DMS153 treated with DMSO at 0.1 percent for 48 hours (cell line): ENCODE measurements around the gene PPFIBP2.
A peak's percentile ranks its signal among the peaks of the same experiment; 100 is the strongest.

Experiments
- DNase-seq: peaks from one replicate; lab custom pipeline; 2025; ENCODE audit not compliant: unreplicated experiment; lab: John Stamatoyannopoulos, UW

The PPFIBP2 gene

DNA sequence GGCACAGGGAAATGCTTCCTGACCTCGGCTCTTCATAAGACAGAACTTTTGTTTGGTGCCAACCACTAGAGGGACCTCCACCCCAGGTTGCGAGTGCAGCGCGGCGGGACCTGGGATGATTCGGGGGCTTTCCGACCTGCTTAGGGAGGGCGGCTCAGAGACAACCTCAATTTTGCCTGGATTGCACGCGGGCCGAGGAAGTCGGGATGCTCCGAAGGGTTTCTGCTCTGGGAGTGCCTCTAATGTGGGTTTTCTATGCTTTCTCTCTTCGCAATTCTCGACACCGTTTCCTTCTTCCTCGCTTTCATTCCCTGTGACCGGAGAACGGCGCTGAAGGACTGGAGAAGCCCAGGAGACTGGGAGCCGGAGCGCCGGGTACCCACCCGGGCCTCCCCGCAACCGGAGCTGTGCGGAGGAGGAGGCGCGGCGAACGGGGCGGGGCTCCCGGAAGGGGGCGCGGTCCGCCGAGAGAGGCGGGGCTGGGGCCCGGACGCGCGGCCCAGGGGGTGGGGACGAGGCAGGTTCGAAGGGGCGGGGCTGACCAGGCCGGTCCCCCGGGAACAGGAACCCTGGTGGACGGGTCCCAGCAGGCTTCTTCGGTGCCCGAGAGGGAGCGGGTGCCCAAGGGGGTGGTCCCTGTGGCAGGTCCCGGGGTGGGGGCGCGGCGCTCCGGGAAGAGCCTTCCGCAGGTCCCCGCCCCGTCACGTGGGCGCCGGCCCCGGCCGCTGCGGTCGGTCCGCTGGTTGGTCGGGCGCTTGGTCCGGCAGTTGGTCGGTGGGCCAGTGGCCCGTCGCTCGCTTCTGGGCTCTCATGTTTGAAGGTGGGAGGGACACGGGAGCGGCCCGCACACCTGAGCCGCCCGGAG is at the start of gene PPFIBP2:
Gene PPFIBP2 (plus strand): TSS at position 766 of the 865 bp plus-strand sequence. CDS start 35,477 bp downstream, outside the sequence.
- DNase-seq = peak; percentile 39

DNA sequence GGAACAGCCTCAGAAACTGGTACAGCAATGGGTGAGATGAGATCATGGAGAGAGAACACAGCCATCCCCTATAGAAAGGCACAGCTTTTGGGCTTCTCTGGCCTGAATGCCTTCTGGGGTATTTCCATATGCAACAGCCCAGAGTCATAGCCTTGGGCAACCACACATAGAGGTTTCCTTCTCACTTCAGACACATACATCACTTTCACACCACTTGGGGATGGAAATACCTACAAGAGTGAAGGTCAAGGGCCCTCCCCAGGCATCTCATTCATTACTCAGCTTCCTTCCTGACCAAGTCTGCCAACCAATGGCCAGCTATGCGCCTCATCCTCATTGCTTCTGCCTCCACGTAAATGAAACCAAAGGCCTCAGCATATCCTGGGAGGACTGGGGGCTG is 46.1 kb upstream of the PPFIBP2 start:
- no peak for DNase-seq

DNA sequence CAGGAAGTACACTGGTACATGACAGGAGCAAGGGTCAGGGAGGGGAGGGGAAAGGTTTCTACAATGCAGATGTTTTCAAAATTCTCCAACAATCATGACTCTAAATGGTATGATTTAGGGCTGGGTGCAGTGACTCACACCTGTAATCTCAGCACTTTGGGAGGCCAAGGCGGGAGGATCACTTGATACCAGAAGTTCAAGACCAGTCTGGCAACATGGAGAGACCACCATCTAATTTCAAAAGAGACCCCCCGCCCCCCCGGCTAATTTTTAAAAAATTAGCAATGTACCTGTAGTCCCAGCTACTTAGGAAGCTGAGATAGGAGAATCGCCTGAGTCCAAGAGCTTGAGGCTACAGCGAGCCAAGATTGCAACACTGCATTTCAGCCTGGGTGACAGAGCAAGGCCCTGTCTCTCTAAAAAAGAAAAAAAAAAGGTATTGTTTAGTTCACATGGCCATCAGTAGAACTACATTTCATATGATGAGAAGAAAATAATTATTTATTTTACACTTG is 44.4 kb upstream of the PPFIBP2 start:
- no peak for DNase-seq

DNA sequence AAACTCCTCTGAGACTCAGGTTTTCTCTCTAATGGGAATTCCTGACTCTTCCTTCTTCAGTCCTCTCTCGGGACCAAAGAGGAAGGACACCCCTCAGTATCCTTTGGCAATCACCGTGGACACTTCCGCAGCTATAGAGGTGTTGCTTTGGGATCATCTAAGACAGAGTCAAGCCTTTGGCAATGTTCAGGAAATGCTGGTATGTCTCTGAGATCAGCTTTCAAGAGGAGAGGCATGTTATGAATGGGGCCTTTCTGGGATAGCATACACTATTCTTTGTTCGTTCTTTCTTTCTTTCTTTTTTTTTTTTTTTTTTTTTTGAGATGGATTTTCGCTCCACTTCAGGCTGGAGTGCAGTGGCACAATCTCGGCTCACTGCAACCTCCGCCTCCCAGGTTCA is 42.7 kb upstream of the PPFIBP2 start:
- no peak for DNase-seq

DNA sequence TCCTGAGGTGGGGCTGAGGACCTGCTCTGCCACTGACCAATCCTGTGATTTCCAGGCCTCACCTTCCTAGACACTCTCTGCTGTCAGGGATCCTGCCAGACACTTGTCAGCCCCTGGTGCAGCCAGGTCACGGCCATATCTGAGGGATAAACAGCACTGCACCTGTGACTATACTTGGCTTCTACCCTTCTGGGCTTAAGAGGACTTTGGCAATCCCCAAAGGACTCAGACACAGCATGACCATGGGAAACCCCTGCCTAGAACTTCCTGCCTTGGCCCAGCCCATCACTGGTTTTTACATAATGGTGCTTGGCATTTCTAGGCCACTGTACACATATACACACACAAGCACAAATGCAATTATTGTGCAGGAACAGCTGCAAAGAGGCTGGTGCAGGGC is 40.1 kb upstream of the PPFIBP2 start:
- no peak for DNase-seq

DNA sequence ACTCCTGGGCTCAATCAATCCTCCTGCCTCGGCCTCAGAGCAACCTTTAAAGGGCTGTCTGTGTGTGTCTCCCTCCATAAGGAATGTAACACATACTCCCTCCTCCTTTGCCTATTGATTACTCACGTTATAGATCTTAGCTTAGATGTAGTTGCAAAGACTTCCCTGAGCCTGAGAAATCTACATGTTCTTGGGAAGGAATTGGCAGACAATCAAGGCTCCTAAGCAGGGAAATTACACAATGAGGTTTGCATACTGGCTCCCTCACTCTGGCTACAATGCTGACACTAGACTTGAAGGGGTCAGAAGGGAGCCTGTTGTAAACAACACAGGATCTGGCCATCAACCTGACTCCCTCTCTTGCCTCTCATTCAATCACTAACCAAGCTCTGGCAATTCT is 33.7 kb upstream of the PPFIBP2 start:
- DNase-seq = no peak

DNA sequence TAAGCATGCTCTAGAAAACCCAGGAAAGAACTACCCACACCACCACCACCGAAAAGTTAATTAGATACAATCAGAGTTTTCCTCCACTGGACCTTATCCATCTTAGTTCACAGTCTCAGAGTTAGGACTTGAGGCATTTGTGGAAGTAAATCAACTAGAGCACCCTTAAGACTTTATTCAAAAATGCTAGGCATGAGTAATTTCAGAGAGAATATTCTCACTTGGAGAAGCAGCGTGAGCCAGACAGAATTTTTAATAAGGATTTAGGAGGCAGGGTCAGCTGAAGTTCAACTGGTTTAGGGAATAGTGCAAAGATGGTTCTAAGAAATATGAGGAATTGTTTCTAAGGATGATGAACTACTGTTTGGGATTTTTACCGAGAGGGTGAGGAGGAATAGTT is 29.7 kb upstream of the PPFIBP2 start:
- DNase-seq = no peak

DNA sequence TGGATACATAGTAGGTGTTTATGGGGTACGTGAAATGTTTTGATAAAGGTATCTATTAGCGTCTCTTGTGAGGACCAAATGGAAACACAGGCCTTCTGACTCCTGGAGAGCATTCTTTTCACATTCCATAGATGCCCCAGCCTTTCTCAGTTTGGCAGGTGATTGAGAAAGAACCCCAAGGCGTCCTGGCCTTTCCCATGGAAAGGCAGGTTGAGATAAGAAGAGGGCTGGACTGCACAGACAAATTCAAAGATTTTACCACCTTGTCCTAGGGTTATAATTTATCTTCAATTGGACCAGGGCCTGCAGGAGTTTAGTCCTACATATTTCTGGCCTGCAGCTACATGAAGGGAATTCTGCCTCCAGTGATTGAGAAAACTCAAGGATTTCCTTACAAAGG is 29.2 kb upstream of the PPFIBP2 start:
- no peak for DNase-seq

DNA sequence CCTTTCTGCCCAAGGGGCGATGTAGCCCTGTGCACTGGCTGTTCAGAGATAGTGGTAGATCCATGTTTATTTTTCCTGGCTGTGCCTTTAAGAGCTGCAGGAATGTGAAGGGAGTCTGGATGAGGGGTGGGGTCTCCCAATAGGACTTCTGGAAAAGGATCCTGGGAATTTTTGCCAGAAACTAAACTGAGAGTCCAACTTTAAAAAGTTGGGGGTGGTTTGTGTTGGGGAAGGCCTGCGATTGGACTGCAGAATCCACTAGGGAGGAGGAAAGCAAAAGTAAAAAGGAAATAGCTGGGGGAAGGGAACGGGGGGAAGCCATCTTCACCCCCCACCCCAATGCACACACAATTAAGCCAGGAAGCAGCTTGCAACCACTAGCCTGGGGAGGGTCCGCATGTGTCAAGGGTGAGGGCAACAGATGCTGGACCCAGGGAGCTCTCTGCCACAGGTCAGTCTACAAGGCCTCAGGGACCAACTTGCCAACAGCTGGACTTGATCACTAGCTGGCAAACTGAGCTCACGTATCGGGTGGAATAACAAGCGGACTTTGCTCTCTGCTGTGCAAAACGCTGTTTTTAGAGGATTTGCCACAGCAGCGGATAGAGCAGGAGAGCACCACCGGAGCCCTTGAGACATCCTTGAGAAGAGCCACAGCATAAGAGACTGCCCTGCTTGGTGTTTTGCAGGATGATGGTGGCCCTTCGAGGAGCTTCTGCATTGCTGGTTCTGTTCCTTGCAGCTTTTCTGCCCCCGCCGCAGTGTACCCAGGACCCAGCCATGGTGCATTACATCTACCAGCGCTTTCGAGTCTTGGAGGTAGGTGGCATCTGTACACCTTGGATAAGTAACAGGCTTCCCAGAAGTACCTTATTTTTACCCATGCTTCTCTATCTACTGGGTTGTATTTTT is 28.4 kb upstream of the PPFIBP2 start, which contains the start of gene OLFML1:
Gene OLFML1 (plus strand): TSS at position 321 of the 912 bp plus-strand sequence. CDS start 370 bp downstream, at position 691.
- DNase-seq = no peak

DNA sequence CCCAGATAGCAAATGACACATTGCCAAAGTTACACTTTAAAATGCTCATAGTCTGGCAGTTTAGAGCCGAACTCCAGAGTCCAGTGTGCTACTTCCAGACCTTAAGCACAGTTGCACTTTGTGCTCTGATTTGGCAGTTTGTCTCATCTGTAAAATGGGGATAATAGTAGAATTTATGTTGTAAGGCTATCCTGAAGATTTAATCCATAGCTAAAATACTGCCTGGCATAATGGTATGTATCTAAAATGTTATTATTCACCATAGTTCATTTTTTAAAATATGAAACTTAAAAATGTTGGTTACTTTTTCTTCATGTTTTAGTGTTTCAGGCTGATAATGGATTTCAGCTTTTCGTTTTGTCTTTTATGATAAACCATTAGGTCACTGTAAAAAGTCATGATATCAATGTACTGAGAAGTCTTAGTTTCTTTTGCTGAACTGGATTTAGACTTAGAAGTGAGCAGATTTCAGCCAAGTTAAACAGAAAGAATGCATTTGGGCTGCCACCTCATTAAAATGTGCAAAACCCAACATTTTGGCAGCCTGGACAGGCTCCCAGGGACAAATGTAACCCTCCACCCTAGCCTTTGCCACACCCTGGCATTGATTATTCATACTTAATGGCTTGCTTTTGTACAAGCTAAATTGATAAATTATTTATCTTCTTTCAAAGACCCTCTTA is 27.6 kb upstream of the PPFIBP2 start:
- DNase-seq = no peak

DNA sequence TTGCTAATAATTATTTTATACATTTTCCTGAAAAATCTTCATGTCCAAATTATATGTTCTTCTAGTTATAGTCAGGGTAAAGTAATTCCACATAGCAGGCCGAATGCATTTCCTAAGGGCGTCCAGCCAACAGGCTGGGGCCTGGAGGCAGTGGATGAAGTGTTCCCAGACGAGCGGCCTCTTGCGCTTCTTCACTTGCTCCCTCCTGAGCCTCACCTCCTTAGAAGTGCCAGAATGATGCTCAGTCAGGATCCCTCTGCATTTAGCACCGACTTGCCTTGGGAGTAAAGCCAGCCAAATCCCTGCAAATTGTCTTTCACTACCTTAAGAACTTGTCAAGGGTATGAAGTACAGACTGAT is 27.0 kb upstream of the PPFIBP2 start:
- no peak for DNase-seq

DNA sequence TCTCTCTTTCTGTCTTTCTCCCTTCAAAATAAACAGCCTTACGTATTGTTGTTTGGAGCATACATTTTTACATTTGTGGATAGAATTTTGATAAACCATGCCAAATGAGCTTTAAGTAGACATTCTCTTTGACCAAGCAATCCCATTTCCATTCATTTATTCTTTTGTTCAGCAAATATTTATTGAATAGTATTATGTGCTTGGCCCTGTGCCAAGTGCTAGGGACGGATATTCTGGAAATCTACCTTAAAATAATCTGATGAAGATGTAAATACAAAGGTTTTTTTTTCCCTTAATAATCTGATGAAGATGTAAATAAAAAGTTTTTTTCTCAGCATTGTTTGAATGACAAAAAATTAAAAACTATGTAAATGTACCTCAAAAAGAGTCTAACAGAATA is 26.4 kb upstream of the PPFIBP2 start:
- no peak for DNase-seq

DNA sequence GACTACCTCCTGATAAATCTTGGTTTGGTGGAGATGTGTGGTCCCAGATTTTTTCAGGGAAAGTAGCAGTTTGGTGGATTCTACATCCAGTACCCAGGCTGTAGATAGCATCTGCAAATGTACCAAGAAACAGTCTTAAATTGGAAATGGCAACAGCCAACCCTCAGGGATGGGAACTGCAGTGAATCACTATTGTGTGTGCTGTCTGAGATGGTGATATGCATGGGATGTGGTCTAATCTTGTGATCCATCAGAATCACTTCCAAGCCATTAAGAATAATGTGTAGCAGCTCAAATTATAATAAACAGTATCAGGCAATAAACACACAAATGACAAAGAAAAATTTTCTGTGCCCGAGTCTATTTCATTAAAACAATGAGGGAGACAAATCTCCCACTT is 25.1 kb upstream of the PPFIBP2 start:
- DNase-seq = no peak

DNA sequence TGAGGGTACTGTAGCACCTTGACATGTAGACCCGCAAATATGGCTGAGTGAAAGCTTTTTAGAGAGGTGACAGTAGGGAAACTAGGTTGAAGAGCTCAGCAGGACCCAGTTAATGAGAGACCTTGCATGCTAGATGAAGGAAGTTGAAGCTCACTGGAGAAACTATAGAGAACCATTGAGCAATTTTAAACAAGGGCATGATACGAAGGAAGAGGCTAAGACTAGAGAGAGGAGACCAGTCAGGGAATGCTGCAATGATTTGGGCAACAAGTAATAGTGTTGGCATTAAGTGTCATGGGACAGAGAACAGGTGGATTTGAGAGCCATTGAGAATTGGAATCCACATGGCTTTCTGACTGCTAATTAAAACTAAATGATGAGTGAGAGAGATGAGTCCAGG is 24.4 kb upstream of the PPFIBP2 start:
- no peak for DNase-seq

DNA sequence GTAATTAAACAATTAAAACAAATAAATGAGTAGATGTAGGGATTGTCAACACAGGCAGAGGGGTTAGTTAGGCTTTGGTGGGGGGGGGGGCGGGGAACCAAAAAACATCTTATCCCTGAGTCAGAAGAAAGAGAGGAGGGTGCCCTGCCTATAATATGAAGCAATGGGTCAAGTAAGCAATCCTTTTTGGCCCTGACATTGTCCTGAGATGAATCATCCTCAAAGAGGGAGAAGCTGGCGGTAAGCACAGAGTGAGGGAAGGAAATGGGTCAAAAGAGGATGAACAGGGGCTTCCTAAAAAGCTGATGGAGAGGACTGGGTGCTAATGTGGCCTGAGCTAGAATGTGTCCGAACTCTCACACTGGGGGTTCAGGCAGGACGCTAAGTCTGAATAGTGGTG is 23.7 kb upstream of the PPFIBP2 start:
- DNase-seq = no peak

DNA sequence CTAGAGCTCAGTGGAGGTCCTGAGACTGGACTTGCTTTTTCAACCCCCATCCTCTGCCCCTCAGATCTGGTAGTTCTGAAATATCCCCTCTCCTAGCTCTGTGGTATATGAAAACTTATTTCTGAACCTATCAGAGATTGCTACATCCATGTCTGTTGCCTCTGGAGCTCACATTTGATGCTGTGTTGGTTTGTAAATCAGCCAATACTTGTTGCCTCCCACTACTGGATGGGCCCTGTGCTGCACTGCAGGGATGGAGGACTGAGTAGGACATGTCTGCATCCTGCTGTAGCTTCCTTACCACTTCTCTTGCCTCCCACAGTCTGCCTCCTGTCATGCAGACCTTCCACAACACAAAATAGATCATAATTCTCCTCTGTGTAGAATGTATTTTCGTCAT is 23.3 kb upstream of the PPFIBP2 start:
- DNase-seq = no peak

DNA sequence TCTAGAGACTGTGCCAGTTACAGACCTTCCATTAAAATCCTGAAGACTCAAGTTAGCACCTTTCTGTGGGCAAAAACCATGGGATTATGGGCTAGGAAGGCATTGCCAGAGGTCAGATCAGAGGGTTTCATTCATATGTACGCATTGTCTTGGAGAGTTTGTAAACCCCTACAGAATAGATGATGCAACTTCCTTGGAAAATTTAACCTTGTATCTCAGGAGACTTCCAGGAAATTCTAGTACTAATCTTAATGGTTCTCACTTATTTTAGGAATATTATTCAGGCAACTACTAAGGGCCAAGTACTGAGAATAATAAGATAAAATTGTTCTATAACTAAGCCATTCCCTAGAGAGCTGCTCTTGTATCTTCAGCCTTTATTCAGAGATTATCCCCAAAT is 21.5 kb upstream of the PPFIBP2 start:
- DNase-seq = no peak

DNA sequence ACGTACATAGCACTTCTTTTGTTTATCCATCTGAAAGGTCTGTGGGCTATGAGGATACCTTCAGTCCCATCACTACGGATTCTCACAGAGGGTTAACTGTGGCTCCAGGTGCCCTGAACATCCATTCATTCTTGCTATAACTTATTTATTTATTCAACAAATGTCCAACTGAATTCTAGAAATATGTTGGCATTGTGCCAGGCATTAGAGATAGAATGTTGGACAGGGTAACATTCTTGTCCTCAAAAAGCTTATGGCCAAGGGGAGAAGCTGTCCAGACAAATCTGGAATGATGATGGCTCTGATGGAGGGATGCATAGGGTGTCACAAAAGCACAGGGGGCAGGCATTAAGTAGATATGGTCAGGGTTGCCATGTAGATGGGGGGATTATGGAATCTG is 20.1 kb upstream of the PPFIBP2 start:
- no peak for DNase-seq

DNA sequence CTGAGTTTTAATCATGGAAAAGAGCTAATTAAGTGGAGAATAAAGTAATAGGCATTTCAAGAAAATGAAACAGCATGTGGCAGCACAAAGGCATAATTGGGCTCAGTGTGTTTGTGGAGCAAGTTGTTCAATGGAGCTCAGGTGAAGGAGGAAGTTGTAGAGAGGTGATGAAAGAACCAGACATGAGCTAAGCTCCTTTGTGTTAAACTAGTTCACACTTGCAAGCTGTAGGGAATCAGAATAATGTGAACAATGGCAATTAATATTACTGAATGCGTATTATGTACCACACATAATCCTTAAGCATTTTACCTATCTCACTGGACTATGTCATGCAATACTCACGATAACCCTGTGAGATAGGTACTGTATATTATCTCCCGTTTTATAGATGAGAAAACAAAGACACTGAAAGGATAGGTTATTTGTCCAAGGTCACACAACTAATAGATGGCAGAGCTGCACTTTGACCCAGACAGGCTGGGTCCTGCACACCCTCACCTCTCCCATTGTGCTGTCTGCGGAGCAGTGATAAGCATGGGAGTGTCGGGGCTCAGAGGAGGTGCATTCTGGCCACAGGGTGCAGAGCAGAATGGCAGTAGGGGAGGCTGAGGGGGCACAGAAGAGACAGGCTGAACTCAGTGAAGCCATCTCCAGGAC is 19.6 kb upstream of the PPFIBP2 start:
- DNase-seq = no peak

DNA sequence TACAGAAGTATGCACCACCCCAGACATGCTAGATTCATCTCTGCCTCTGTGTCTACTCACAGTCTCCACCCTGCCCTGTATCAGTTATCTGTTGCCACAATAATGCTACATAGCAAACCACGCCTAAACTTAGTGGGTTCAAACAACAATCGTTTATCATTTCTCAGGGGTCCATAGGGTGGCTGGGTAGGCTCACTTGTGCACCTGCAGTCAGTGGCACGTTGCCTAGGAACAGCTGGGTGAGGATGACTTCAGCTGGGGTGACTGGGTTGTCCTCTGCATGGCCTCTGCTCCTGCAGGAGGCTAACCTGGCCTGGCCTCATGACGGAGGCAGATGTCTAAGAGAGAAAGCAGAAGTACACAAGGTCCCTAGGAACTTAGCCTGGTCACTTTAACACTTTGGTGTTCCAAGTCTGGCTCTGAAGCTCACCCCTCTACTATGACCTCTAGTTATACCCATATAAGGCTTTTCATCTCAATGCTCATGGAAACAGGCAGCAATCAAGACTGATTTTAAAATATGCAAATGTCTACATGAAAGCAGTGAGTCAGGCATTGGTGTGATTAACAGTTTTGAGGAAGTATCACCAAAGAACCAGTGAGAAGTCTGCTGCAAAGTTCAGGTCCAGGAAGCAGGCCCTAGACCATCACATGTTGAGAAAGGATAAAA is 17.8 kb upstream of the PPFIBP2 start:
- no peak for DNase-seq
